AG09319 (cell line): ENCODE measurements around the gene HOXA6.

Experiments
- DNase-seq: peaks from one replicate; pipeline ENCODE4 v3.0.0-alpha.2; 2010; ENCODE audit warnings: low read depth; ENCODE audit errors: extremely low read depth
- TF ChIP-seq, protein P1 (sequence below): IDR thresholded peaks from 2 replicates; pipeline ENCODE4 v1.5.1; 2011; ENCODE audit warnings: low read depth, mild to moderate bottlenecking, inconsistent platforms, low read length, moderate library complexity

The HOXA6 gene

GRCh38 chr7:27096768-27097514, 50.6 kb downstream of the HOXA6 start:
- TF ChIP-seq, protein P1, sequence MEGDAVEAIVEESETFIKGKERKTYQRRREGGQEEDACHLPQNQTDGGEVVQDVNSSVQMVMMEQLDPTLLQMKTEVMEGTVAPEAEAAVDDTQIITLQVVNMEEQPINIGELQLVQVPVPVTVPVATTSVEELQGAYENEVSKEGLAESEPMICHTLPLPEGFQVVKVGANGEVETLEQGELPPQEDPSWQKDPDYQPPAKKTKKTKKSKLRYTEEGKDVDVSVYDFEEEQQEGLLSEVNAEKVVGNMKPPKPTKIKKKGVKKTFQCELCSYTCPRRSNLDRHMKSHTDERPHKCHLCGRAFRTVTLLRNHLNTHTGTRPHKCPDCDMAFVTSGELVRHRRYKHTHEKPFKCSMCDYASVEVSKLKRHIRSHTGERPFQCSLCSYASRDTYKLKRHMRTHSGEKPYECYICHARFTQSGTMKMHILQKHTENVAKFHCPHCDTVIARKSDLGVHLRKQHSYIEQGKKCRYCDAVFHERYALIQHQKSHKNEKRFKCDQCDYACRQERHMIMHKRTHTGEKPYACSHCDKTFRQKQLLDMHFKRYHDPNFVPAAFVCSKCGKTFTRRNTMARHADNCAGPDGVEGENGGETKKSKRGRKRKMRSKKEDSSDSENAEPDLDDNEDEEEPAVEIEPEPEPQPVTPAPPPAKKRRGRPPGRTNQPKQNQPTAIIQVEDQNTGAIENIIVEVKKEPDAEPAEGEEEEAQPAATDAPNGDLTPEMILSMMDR: no peak
- no peak for DNase-seq

- TF ChIP-seq, protein P1: no peak
- DNase-seq: peak; percentile 16
Observed at GRCh38 chr7:27095897-27096767, 51.4 kb downstream of the HOXA6 start, which contains the start of gene HOXA1. HOXA1 (minus strand) TSS chr7:27096000; CDS start chr7:27095912, 88 bp downstream.
